ENCODE results near the gene SHLD2. TPM values are rescaled to one million over a fixed set of nuclear protein-coding genes. Genes with fewer than 3 reads are reported as not detected.

Gene SHLD2
- total RNA-seq, 1 experiment from 2014 or later, result 45.2 TPM

DNA sequence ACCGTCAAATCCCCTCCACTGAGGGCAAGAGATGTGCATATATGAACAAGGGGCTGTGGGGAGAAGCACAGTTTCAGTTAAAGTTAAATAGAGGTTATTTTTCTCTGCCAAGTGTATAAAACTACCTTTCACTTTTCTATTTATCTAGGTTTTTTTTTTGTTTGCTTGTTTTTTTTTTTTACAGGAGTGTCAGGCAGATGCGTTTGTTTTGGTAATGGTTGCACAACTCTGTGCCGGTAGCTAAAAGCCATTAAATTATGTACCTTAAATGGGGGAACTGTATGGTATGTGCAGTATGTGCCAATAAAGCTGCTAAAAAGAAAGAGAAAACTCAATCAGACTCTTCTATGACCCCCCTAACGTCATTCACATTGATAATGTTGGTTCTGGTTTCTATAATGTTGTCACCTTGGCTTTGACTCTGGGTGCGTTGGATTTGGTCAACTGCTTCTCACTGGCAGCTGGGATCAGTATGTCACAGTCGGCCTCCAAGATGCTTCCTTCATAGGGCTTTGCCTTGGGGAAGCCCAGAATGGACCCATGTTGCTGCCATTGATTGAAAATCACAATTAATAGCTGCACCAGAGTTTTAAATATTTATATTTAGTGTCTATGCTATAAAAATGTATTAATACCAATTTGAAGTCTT lies 34.6 kb upstream of the SHLD2 start:
- TF ChIP-seq TCF7L2 (IDR thresholded peaks at IDR 0.05; ENCODE audit: low read depth, low read length) (no peak), SIN3A (IDR thresholded peaks at IDR 0.05; ENCODE audit: borderline replicate concordance, insufficient read depth, low read depth, low read length) (no peak), POLR2AphosphoS5 (IDR thresholded peaks at IDR 0.05; ENCODE audit: low read depth, low read length) (no peak)
- TF ChIP-seq, protein P1, sequence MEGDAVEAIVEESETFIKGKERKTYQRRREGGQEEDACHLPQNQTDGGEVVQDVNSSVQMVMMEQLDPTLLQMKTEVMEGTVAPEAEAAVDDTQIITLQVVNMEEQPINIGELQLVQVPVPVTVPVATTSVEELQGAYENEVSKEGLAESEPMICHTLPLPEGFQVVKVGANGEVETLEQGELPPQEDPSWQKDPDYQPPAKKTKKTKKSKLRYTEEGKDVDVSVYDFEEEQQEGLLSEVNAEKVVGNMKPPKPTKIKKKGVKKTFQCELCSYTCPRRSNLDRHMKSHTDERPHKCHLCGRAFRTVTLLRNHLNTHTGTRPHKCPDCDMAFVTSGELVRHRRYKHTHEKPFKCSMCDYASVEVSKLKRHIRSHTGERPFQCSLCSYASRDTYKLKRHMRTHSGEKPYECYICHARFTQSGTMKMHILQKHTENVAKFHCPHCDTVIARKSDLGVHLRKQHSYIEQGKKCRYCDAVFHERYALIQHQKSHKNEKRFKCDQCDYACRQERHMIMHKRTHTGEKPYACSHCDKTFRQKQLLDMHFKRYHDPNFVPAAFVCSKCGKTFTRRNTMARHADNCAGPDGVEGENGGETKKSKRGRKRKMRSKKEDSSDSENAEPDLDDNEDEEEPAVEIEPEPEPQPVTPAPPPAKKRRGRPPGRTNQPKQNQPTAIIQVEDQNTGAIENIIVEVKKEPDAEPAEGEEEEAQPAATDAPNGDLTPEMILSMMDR (IDR thresholded peaks at IDR 0.05), result no peak
- TF ChIP-seq, protein P2, sequence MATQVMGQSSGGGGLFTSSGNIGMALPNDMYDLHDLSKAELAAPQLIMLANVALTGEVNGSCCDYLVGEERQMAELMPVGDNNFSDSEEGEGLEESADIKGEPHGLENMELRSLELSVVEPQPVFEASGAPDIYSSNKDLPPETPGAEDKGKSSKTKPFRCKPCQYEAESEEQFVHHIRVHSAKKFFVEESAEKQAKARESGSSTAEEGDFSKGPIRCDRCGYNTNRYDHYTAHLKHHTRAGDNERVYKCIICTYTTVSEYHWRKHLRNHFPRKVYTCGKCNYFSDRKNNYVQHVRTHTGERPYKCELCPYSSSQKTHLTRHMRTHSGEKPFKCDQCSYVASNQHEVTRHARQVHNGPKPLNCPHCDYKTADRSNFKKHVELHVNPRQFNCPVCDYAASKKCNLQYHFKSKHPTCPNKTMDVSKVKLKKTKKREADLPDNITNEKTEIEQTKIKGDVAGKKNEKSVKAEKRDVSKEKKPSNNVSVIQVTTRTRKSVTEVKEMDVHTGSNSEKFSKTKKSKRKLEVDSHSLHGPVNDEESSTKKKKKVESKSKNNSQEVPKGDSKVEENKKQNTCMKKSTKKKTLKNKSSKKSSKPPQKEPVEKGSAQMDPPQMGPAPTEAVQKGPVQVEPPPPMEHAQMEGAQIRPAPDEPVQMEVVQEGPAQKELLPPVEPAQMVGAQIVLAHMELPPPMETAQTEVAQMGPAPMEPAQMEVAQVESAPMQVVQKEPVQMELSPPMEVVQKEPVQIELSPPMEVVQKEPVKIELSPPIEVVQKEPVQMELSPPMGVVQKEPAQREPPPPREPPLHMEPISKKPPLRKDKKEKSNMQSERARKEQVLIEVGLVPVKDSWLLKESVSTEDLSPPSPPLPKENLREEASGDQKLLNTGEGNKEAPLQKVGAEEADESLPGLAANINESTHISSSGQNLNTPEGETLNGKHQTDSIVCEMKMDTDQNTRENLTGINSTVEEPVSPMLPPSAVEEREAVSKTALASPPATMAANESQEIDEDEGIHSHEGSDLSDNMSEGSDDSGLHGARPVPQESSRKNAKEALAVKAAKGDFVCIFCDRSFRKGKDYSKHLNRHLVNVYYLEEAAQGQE (IDR thresholded peaks at IDR 0.05; ENCODE audit: insufficient read depth in 1 of 2, low read depth in 2 of 2, low read length in 1 of 2), result no peak
- ATAC-seq (no peak), DNase-seq (ENCODE audit: low read depth, low spot score) (no peak)
- Histone ChIP-seq H3K36me3 (ENCODE audit: control insufficient read depth, insufficient read depth, low read length) (peaks cover 24% of the 10 kb centered on the region), H3K4me1 (ENCODE audit: control insufficient read depth, insufficient read depth, low read length) (no peaks in the 10 kb centered on the region), H3K4me3 (ENCODE audit: low read depth in 2 of 2, low read length in 2 of 2) (no peak overlapping the region), H3K27ac (ENCODE audit: low read length) (no peak overlapping the region), H3K9me3 (ENCODE audit: control insufficient read depth, insufficient read depth, low read depth, low read length) (no peaks in the 10 kb centered on the region), H3K27me3 (ENCODE audit: control insufficient read depth, insufficient read depth, low read length) (no peaks in the 10 kb centered on the region)
- ChIA-PET POLR2A (no interaction called here), CTCF (no interaction called here)
- in situ Hi-C loops (cut with HindIII; ENCODE audit: low pct_unique_long_range_greater_than_20kb, low sequenced_read_pairs) (no loop called here), intact Hi-C loops (cut with micrococcal nuclease; ENCODE audit: unreplicated experiment) (no loop called here)
- TSS peak; percentile 20 for BruUV-seq (replicated peaks)

GRCh38 chr10:87064651-87065050 lies 30.4 kb upstream of the SHLD2 start:
- Histone ChIP-seq H3K27ac (ENCODE audit: low read length) (no peak overlapping the region), H3K27me3 (ENCODE audit: control insufficient read depth, insufficient read depth, low read length) (no peaks in the 10 kb centered on the region), H3K4me1 (ENCODE audit: control insufficient read depth, insufficient read depth, low read length) (no peaks in the 10 kb centered on the region), H3K36me3 (ENCODE audit: control insufficient read depth, insufficient read depth, low read length) (peaks cover 21% of the 10 kb centered on the region), H3K4me3 (ENCODE audit: low read depth in 2 of 2, low read length in 2 of 2) (no peak overlapping the region), H3K9me3 (ENCODE audit: control insufficient read depth, insufficient read depth, low read depth, low read length) (no peaks in the 10 kb centered on the region)
- ChIA-PET POLR2A (no interaction called here), CTCF (interaction anchor here (0.6 kb wide), 1 partner anchor 134 kb away, joined by 10 read pairs; no protein-coding TSS in a partner anchor)
- in situ Hi-C loops (cut with HindIII; ENCODE audit: low pct_unique_long_range_greater_than_20kb, low sequenced_read_pairs), result no loop called here
- intact Hi-C loops (cut with micrococcal nuclease; ENCODE audit: unreplicated experiment), result no loop called here
- no peak for TF ChIP-seq POLR2AphosphoS5 (IDR thresholded peaks at IDR 0.05; ENCODE audit: low read depth, low read length)
- TF ChIP-seq, protein P2 (IDR thresholded peaks at IDR 0.05; ENCODE audit: insufficient read depth in 1 of 2, low read depth in 2 of 2, low read length in 1 of 2), result no peak
- TF ChIP-seq, protein P1 (IDR thresholded peaks at IDR 0.05), result no peak
- TF ChIP-seq SIN3A (IDR thresholded peaks at IDR 0.05; ENCODE audit: borderline replicate concordance, insufficient read depth, low read depth, low read length), result no peak
- no peak for TF ChIP-seq TCF7L2 (IDR thresholded peaks at IDR 0.05; ENCODE audit: low read depth, low read length)
- ATAC-seq (no peak), DNase-seq (ENCODE audit: low read depth, low spot score) (no peak)
- no TSS peak for BruUV-seq (replicated peaks)
